ENCODE results near the gene PLCZ1. TPM values are rescaled to one million over a fixed set of nuclear protein-coding genes. Genes with fewer than 3 reads are reported as not detected.

Gene PLCZ1
- total RNA-seq, 2 donors from 2014 or later = not detected

DNA sequence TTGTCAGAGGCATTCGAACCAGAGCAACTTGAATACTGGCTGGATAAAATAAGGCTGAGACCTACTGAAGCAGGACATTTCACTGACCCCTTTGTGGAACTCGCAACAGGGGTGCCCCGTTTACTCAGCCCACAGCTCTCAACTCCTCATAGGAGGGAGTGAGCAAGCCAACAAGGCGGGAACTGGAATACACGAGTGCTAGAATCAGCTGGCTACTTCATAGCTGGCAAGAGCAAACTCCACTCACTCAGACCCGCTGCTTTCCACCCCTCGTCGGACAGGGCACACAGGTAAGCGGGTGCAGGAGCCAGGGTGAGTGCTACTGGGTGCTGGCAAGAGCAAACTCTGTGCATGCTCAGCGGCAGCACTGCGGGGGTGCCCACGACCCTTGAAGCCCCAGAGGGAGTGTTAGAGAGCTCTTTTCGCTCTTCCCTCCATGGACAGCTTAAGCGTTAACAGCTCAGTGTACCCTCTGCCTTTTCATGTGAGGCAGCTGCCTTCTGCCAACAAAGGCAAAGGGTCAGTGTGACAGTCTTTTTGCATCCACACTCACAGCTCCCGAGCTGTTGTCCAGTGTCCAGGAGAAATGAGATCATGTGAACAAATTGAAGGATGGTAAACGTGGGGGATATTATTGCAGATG is 15.8 kb upstream of the PLCZ1 start:
- Histone ChIP-seq H3K27me3 (no peaks in the 10 kb centered on the region), H3K36me3 (no peaks in the 10 kb centered on the region), H3K9ac (ENCODE audit: low read depth in 2 of 2, low read length in 2 of 2) (peak overlapping the region in 1 of 2 donors; percentile 12), H3K4me1 (no peaks in the 10 kb centered on the region), H3K9me3 (no peaks in the 10 kb centered on the region), H3K4me3 (no peak overlapping the region), H3K27ac (no peak overlapping the region)
- no peak for DNase-seq
- TF ChIP-seq CTCF (IDR thresholded peaks at IDR 0.05) = no peak
- intact Hi-C loops (cut with DNase I) = no loop called here

- H3K27ac ChIP-seq = no peak overlapping the region
- no peak overlapping the region for H3K9ac ChIP-seq (ENCODE audit: low read depth in 2 of 2, low read length in 2 of 2)
- H3K27me3 ChIP-seq = no peaks in the 10 kb centered on the region
- H3K4me3 ChIP-seq = no peak overlapping the region
- H3K9me3 ChIP-seq = no peaks in the 10 kb centered on the region
- no peaks in the 10 kb centered on the region for H3K4me1 ChIP-seq
- intact Hi-C loops (cut with DNase I) = no loop called here
- no peaks in the 10 kb centered on the region for H3K36me3 ChIP-seq
- DNase-seq = no peak
- no peak for TF ChIP-seq CTCF (IDR thresholded peaks at IDR 0.05)
Measured at GRCh38 chr12:18752947-18753346, 15.1 kb upstream of the PLCZ1 start.

- H3K4me1 ChIP-seq = no peaks in the 10 kb centered on the region
- no peaks in the 10 kb centered on the region for H3K27me3 ChIP-seq
- no peaks in the 10 kb centered on the region for H3K9me3 ChIP-seq
- no peak overlapping the region for H3K4me3 ChIP-seq
- no peak overlapping the region for H3K9ac ChIP-seq (ENCODE audit: low read depth in 2 of 2, low read length in 2 of 2)
- H3K27ac ChIP-seq = no peak overlapping the region
- TF ChIP-seq CTCF (IDR thresholded peaks at IDR 0.05) = no peak
- no peaks in the 10 kb centered on the region for H3K36me3 ChIP-seq
- intact Hi-C loops (cut with DNase I) = no loop called here
- DNase-seq = no peak
Measured at GRCh38 chr12:18752280-18752920, 14.6 kb upstream of the PLCZ1 start.

DNA sequence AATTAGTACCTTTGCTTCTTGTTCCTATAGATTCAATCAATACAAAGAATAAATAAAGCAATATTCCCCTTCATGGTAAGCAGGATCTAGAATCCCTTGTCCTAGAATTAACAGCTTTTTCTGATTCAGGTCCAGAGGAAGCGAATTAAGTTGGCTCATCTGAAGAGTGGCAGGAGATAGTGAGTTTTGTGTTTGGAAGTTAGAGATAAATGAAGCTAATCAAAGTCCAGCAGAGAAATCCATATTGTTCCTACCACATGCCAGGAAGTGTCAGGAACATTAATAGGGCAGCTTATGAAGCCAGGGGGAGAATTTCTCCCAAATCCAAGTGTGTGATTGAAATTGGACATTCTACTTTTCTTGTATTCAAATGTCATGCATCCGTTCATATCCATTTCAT is 14.1 kb upstream of the PLCZ1 start:
- intact Hi-C loops (cut with DNase I) = no loop called here
- Histone ChIP-seq H3K27me3 (no peaks in the 10 kb centered on the region), H3K9ac (ENCODE audit: low read depth in 2 of 2, low read length in 2 of 2) (no peak overlapping the region), H3K36me3 (no peaks in the 10 kb centered on the region), H3K9me3 (no peaks in the 10 kb centered on the region), H3K4me3 (no peak overlapping the region), H3K4me1 (no peaks in the 10 kb centered on the region), H3K27ac (no peak overlapping the region)
- TF ChIP-seq CTCF (IDR thresholded peaks at IDR 0.05) = no peak
- no peak for DNase-seq

- DNase-seq = no peak
- no peaks in the 10 kb centered on the region for H3K36me3 ChIP-seq
- no peak overlapping the region for H3K4me3 ChIP-seq
- H3K9ac ChIP-seq (ENCODE audit: low read depth in 2 of 2, low read length in 2 of 2) = no peak overlapping the region
- no peaks in the 10 kb centered on the region for H3K4me1 ChIP-seq
- H3K9me3 ChIP-seq = no peaks in the 10 kb centered on the region
- H3K27ac ChIP-seq = no peak overlapping the region
- H3K27me3 ChIP-seq = no peaks in the 10 kb centered on the region
- no peak for TF ChIP-seq CTCF (IDR thresholded peaks at IDR 0.05)
- intact Hi-C loops (cut with DNase I) = no loop called here
Measured at GRCh38 chr12:18750085-18750484, 12.3 kb upstream of the PLCZ1 start.
